Measurements from ENCODE around the gene MYO18A.

The MYO18A gene

DNA sequence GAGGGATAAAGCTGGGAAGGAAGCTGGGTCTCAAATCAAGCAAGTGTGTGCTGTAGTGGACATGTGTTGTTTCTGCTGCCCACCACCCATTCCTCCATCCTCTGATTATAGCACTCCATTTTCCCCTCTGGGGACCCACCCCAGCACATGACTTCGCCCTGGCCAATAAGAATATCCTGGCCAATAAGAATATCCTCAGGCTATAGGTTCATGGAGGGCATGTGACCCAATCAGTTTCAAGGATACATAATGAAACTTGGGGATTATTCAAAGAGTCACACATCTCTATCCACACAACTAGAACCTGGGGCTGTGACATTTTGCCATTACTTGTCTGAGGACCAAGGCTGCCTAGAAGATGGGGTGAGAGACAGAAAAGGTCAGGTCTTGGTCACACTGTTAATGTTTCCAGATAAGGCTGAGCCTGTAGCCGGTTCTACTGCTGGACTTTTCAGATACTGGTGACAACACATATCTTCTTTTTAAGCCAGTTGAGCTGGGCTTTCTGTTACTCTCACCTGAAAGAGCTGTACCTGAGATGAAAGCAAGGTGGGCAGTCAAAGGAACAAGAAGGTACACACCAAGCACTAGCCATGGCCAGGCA is 33.7 kb downstream of the MYO18A start:
- peak; percentile 28 for DNase-seq

DNA sequence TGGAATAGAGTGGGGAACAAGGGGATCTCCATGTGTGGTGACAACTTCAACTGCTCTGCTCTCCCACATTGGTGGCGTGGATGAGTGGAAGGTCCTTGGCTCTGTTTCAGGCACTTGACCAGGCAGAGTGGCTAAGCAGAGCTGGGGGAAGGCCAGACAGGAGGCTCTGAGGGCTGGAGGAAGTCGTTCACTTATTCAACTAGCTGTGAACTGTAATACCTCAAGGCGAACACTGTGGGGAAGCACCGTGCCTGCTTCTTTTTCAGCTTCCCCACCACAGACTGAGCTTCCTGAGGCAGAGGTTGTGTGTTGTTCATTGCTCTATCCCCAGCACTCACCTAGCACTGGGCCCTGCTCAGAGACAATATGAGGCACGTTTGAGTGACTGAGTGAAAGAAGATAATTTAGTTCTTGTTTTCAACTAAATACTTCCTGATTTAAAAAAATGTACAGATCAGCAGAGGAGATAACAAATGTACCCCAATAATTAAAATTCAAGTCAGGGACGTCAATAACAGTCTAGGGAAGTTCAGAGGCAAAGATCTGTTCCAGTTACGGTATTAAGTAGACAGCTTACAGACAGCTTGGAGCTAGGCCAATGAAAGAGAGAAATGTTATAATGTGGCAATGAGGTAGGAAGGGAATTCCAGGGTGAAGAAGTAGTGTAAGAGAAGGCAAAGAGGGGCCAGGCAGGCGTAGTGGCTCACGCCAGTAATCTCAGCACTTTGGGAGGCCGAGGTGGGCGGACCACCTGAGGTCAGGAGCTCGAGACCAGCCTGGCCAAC is 34.7 kb downstream of the MYO18A start:
- peak; percentile 75 for DNase-seq

DNA sequence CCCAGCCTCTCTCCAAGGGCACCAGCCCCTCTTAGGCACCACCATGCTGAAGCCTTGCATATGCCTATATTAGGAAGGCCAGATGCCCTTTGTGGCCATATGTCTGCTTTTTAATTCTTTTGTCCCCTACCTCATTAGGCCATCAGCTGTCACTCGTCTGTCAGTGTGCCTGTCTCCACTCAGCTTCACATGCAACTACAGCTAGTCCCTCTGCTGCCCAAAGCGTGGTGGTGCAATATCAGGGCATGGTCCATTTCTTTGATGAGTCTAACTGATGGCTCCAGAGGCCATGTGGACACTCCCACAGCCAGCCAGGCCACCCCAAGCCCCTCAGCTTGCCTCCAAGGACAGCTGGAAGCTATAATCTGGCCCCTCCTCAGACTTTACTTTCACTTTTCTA is 36.3 kb downstream of the MYO18A start:
- peak; percentile 59 for DNase-seq

DNA sequence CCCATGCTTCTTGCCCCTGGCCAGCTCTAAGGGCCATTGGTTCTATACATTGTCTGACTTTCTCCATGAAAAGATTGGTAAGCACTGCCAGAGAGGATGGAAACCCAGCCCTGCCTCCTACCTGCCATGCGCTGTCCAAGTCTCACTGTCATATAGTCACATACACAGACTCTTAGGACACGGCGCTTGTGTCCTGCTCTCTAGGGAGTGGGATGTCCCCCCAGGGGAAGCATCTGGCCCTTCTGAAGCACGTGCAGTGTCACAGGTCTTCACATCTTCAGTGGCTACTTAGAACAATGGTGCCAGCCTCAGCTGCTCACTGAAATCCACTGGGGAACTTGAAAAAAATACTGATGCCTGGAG is 38.7 kb downstream of the MYO18A start:
- no peak for DNase-seq

DNA sequence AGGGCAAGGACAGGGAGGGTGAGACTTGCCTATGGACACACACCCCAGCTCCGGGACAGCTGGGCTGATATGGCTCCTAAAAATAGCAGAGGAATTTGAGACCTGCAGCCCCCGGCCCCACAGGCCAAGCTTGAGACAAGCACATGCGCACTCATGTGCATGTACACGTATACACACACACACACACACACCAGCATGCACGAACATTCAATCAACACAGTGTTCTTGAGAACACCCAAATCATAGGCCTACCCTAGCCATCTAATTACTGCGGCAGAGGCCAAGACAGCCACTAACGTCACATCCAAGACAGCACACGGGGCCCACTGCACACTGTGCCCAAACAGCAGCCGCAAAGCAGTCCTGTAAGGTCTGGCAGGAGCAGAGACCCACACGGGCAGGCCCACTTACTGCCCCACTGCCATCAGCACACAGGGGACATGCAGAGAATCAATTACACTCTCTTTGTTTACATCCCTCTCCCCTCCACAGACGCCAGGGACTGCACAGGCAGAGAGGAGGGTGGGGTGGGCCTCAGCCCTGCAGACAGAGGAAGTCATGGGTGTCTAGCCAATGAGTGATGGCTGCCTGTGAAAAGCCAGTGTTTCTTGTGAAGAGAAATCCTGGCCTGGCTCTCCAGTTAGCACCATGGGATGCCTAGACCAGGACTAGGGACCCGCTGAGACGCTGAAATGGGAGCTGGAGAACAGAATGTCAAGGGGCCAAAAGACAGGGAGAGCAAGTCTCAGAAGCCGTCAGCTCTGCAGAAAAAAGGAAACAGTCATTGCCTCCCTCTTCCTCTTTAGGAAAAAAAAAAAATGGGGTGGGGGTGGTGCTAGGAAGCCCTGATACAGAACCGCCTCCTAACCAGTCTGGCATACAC is 39.3 kb downstream of the MYO18A start:
- peak; percentile 51 for DNase-seq

DNA sequence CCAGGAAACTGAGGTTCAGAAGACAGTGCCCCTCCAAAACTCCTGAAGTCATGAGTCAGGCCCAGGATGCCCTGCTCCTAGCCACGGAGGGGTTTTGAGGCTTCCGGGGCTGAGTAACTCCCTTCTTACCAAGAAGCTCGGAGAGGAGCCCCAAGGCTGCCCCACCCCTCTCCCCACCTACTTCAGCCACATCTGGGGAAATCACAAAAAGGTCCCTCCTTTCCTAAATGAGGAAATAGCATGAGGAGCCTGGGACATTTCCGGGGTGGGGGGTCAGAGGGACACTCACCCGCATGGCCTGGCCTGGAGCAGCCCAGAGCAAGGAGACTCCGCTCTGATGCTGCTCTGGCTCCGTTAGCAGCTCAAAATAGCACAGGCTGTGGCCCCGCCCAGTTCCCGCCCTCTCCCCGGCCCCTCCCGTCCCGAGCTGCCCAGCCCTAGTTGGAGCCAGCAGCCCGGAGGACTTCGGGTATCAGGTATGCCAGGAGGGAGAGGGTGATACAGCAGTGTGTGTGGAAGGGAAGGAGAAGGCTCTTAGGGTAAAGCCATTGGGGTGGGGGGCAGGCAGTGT is 40.1 kb downstream of the MYO18A start:
- peak; percentile 84 for DNase-seq

DNA sequence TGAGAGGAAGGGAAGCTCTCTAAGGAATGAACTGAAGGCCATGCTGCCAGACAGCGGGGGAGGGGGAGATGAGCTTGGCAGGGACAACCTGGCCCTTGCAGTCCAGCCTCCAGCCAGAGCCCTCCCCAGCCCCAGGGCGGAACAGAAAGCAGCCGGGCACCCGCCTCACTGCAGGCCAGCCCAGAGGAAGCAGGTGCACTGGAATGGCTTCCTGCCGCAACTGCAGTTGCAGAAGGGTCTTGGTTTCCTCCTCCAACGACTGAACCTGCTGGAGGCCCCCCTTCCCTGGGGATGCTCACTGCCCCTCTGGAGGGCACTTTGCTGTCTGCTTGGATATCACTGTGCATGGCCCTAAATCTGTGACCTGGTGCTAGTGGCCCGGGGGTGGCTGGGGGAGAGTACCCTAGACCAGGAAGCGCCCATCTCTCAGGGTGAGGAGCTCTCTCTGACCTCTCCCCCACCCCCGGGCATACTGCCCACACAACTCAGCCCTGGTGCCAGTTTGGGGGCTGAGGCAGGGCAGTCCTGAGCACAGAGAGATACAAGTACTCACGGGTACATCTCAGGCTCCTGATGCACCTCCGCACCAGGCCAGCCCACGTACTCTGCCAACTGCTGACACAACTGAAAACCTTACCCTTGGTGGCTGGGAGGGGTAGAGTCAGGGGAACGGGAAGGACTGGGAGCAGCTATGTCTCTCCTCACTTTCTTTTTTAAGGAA is 41.1 kb downstream of the MYO18A start:
- DNase-seq, result peak; percentile 45

DNA sequence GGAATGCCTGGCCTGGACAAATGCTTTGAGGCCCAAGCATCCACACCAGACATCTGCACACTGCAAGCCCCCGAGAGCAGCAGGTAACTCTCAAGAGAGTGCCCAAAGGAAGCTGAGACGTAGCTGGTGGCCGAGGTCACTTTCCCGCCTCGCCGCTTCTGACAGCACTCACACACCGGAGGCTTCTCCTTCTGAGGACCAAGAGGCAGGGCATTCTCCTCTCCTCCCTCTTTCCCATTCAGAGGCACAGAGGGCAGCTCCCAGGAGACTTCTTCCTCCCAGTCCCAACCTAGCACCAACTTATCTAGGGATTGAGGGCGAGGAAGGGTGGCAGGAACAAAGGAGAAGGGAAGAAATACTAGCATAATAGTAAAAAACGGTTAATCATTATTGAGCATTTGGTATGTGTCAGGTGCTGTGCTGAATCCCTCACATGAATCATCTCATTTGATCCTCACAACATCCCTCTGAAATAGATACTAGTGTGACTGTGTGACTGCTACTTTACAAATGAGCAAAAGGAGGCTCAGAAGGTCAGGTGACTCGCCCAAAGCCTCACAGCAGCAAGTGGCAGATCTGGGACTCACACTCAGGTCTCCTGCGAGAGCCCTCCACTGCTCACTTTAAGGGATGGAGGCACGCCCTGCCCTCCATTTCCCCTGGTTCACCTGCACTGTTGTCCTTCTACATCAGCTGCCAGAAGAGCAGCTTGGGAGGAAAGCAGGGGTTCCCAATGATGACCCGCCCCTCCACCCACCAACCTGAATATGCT is 41.8 kb downstream of the MYO18A start:
- DNase-seq, result peak; percentile 57

DNA sequence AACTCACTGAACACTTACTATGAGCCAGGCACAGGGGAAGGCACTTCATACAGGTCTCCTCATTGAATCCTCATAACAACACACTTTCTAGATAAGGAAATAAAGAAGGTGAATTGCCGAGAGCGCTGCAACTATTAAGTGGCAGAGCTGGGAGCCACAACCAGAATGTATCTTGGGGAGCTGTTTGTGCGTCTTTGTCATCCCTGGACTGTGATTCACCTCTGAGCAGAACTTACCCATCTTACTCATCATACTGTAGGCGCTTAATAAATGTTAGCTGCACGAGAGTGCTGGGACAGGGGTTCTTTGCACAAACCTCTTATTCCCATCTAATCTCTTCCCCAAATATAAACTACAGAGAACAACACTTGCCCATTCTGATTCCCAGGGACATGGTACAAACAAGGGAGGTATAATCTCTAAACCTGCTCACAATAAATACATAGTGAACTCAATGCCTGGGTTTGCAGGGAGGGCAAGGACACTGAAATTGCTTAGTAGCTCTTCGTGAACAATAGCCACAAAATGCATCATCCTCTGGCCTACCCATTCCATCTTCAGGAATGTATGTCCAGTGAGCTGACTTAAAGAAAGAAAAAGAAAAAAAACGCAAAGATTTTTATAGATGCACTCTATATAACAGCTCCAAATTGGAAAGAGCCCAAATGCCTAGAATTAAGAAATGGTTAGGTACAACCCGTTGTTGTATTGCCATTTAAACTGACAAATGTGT is 43.0 kb downstream of the MYO18A start:
- DNase-seq, result peak; percentile 43

DNA sequence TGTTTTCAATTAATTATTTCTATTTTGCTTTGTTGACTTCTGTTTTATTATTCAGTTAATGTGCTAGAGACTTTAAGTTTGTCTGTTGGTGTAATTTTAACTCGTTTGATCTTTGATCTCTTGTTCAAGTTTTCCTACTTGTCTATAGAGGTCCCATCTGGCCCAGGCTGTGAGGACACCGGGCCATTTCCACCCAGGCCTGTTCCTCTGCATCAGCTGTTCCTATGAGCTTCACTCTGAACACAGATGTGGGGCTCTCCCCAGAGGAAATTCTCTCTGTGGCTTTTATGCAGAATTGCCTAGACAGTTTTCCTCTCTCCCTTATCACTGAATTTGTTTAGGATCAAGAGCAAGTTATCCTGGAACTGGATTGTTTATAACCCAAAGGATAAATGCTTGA is 44.7 kb downstream of the MYO18A start:
- no peak for DNase-seq

DNA sequence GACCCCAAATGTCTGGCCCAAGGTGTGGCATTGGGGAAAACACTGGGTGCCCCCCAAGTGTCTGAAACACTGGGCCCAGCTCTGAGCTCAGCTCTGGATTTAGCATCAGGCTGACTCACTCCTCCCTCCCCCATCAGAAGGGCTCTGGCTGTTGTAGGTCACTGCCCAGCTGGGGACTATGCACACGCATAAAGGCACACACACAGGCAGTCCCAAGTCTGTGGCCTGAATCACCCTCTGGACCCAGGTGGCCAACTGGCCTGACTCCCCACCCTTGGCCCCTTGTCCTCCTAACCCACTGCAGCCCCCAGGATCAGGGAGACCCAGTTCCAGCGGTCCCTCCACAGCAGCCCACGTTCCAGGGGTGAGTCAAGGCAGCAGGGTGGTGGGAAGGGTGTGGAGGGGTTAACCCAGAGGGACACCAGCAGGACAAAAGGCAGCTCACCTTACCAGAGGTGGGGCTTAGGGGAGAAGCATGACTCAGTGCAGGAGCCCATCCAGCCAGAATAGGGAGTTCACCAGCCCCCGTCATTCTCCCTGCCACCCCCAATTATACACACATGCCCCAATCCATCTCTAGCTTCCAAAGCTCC is 47.0 kb downstream of the MYO18A start:
- DNase-seq, result peak; percentile 65

DNA sequence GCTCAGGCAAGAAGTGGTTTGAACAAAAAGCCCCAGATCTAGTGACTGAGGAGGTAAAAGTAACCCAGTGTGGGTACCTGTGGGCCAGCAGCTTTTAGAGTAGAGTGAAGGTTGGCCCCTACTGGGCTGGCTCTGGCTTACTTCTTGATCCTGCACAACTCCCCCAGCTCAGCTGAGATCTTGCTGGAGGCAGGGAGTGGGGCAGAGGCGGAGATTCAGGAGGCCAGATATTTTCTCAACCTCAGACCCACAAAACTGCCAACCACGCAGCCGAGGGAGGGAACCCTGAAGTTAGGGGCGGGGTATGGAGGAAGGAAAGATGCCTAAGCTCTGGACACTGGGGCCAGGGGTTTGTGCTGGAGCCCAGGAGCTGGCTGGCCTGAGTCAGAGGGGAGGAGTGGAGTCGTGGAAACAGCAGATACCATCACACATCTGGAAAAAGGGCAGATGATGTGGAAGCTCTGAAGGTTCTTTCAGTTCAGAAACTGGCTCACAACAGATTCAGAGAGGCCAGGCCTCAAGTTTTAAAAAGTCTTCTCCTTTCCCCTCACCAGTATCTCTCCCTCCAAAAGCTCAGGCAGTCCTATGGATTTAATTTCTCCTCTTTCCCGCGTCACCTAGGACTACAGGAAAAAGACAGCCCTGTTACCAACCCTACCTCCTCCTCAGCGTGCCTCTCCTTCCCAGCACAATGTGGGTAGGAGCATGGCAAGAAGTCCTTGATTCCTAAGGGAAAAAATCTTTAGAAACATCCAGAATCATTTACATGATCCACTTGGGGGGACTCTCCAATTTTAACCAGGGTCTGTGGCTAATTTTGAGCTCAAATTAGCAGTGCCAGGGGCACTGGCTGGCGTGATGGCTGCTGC is 48.1 kb downstream of the MYO18A start:
- DNase-seq, result peak; percentile 44

DNA sequence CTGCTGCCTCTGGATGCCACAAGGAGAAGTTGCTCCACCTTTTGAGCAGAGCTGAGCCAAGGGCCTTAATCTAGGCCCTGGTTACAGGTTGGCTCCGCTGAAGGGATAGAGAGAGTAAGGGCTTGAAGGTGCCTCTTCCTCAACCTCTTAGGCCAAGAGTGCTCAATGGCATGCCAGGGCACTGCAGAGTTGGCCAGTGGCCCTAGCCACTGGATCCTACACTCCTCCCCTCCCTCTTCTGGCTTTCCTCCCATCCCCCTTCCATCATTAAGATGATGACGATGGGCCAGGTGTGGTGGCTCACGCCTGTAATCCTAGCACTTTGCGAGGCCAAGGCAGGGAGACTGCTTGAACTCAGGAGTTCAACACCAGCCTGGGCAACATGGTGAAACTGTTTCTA is 50.5 kb downstream of the MYO18A start:
- DNase-seq, result no peak

DNA sequence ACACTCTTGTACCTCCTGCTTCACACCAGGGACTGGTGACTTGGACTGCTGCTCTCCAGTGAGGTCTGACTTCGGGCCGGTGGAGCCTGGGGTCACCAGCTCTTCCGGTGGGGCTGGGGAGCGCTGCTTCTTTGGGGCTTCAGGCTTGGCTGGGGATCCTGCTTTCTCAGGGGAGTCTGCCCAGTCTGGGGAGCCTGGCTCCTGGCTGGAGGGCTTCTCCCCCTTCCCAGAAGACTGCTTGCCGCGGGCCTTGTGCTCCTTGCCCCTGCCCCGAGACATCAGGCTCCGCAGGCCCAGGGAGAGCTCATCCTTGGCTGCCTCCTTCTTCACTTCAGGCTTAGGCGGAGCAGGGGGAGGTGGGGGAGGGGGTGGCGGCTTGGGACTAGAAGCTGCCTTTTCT is 52.4 kb downstream of the MYO18A start:
- no peak for DNase-seq

DNA sequence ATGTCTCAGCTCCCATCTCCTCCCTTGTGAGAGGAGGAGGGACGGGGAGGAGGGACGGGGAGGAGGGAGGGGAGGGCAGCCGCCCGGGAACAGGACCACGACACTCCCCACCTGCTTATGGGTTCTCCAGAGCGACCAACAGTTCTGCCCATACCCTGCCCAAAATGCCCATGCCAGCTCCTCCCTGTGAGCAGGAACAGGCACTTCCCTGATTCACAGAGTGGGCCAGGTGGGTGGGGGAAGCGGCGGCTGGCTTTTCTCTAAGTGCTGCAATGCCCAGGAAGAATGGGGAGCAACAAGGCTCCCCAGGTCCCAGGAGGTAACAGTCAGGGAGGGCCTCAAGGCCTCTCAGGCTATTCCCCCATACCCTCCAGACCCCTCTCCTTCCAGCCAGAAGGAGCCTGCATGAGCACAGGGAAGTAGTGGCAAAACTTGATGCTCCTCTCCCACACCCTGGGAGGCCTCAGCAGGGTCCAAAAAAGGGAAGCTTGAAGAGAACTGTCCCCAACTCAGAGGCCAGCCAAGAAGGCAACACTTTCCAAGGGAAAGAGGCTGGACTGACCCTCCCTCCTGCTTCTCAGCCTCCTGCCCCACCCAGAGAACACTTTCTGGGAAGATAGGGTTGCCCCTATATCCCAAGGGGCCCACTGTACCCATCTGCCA is 53.8 kb downstream of the MYO18A start:
- DNase-seq, result peak; percentile 69

DNA sequence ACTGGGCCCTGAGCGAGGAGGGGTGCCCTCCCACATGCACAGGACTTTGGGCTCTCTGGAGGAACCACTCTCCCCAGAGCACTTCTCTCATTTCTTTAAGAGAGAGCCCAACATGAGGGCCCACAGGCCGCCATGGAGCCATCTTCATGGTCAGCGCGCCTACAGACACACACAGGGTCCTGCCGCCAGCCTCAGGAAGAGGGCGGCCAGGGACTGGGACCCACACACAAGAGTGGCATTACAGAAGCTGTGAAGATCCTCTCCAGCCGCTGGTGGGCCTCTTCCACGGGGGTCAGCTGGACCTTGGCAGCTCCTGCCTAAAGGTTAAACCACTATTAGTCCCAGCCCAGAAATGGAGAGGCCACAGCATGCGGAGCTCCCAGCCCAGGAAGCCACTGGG is 54.5 kb downstream of the MYO18A start:
- no peak for DNase-seq

DNA sequence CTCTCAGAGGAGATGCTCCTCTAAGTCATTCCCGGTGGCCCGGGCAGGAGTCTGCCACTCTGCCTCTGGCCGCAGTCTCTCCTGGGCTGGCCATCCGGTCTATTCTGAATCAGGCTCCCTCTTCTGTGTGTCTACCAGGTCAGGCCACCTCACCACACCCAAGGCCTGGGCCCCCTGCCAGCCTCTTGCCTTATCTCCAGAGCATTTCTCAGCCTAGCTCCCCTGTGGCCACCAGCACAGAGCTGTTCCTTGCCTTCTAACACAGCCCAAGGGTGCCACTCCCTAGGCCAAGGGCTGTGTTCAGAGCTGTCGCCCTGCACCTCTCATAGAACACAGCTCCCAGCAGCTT is 55.3 kb downstream of the MYO18A start:
- DNase-seq, result no peak

DNA sequence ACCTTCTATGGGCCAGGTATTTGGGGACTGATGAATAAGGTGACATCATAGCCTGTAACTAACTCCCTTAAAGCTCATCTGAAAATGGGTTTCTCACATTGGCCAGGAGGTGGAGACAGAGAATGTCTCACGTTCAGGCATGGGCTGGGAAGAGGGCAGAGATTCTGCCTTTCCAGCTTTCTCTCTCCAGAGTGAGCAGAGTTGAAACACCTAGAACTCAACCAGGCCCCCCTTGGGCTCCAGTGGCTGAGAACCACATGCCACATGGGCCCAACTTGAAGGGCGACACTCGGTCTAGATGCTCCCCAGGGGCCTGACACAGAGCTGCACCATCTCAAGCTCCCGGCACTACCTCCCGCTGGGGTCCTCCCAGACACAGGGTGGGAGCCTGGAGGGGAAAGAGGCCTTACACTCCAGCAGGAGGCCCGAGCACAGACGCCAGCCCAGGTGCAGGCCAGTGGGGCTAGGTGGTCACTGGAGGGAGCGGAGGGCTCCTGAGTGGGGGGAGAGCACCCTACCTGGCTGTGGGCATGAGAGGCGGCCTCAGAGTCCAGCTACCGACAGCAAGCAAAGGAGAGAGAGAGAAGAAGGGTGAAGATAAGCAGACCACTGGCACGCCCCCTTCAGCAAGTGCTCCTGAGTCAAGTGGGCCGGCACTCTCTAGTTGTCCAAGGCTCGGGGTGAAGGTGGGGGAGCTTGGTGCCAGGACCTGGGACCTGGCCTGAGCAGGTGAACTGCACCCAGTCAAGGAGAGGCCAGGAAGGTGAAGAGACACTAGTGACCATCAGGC is 55.9 kb downstream of the MYO18A start:
- DNase-seq, result peak; percentile 77

All from suppressor macrophage treated with lipopolysaccharide for 4 hours (primary cell).